HCT116 (cell line): ENCODE measurements around the gene TRPM7.

Experiments
- CEBPB ChIP-seq: IDR thresholded peaks from 2 replicates; pipeline ENCODE4 v1.6.1; 2012; ENCODE audit warnings: low read depth
- EZH2 ChIP-seq: fragments of 200-600 bp; sonication (generic); IDR thresholded peaks from 2 replicates; pipeline ENCODE4 v1.6.1; 2017; ENCODE audit warnings: antibody characterized with exemption, mixed run types
- EZH2phosphoT487 ChIP-seq: fragments of 200-600 bp; IDR thresholded peaks from 2 replicates; pipeline ENCODE4 v1.6.1; 2018; ENCODE audit warnings: antibody characterized with exemption, borderline replicate concordance
- FOSL1 ChIP-seq: IDR thresholded peaks from 2 replicates; pipeline ENCODE4 v1.6.1; 2012; ENCODE audit warnings: low read depth
- POLR2A ChIP-seq: IDR thresholded peaks from 2 replicates; pipeline ENCODE4 v1.7.0; 2011; ENCODE audit warnings: borderline replicate concordance; ENCODE audit not compliant: insufficient read depth, insufficient read length; ENCODE audit errors: extremely low read depth
- POLR2AphosphoS5 ChIP-seq: IDR thresholded peaks from 2 replicates; pipeline ENCODE4 v1.6.1; 2011; ENCODE audit warnings: mild to moderate bottlenecking, low read depth, low read length, moderate library complexity
- YY1 ChIP-seq: IDR thresholded peaks from 2 replicates; pipeline ENCODE4 v1.6.1; 2011; ENCODE audit warnings: low read length, low read depth, moderate library complexity, mild to moderate bottlenecking; ENCODE audit not compliant: insufficient replicate concordance; ENCODE audit errors: extremely low read depth
- ZFX ChIP-seq: fragments of 450-650 bp; IDR thresholded peaks from 2 replicates; pipeline ENCODE4 v1.6.1; 2017
- TF ChIP-seq, protein P1 (sequence below), 3 experiments: fragments of 200-600 bp in 1 of 3; sonication (generic) in 1 of 3; IDR thresholded peaks in 2 of 3; conservative IDR thresholded peaks in 1 of 3; 2 replicates each; pipeline ENCODE4 v1.5.1; 2012 to 2017; ENCODE audit warnings: low read depth in 2 of 3, low read length in 2 of 3, antibody characterized with exemption in 1 of 3, borderline replicate concordance in 1 of 3, control low read depth in 1 of 3, mild to moderate bottlenecking in 1 of 3, mixed read lengths in 1 of 3, mixed run types in 1 of 3, moderate library complexity in 1 of 3; ENCODE audit not compliant: insufficient read depth in 1 of 3

DNA sequence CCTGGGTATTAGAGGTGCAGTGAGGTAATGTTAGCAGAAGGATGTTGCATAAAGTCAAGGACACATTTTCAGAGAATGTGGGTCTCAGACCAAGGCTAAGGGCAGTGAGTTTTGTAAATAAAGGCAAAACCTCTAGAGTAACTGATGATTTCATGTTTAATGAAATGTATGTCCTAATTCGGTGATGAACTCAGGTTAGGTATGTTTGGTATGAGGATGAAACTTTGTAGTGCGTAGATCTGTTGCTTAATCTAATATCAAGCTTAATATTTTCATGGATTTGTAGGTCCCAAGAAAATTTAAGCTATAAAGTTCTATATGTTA, 143.7 kb downstream of the TRPM7 start:
- TF ChIP-seq, protein P1, sequence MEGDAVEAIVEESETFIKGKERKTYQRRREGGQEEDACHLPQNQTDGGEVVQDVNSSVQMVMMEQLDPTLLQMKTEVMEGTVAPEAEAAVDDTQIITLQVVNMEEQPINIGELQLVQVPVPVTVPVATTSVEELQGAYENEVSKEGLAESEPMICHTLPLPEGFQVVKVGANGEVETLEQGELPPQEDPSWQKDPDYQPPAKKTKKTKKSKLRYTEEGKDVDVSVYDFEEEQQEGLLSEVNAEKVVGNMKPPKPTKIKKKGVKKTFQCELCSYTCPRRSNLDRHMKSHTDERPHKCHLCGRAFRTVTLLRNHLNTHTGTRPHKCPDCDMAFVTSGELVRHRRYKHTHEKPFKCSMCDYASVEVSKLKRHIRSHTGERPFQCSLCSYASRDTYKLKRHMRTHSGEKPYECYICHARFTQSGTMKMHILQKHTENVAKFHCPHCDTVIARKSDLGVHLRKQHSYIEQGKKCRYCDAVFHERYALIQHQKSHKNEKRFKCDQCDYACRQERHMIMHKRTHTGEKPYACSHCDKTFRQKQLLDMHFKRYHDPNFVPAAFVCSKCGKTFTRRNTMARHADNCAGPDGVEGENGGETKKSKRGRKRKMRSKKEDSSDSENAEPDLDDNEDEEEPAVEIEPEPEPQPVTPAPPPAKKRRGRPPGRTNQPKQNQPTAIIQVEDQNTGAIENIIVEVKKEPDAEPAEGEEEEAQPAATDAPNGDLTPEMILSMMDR (IDR thresholded peaks at IDR 0.05 in 2 of 3, conservative IDR thresholded peaks at IDR 0.05 in 1 of 3; ENCODE audit: borderline replicate concordance in 1 of 3, insufficient read depth in 1 of 3, low read depth in 2 of 3, low read length in 2 of 3): no peak
- TF ChIP-seq ZFX (no peak), POLR2AphosphoS5 (no peak), EZH2 (no peak), POLR2A (no peak), FOSL1 (no peak), CEBPB (no peak), YY1 (no peak), EZH2phosphoT487 (no peak)
